ENCODE measurements around the gene KMT2C. TPM values are rescaled to one million over a fixed set of nuclear protein-coding genes. Genes with fewer than 3 reads are reported as not detected.
A peak's percentile ranks its signal among the peaks of the same experiment; 100 is the strongest.

Gene KMT2C
- total RNA-seq, 8 experiments from 2014 or later, result 27.8 to 64.0 (median 35.8) TPM

GRCh38 chr7:152180587-152180986 is 255.2 kb downstream of the KMT2C start:
- H3K27ac ChIP-seq, result no peak overlapping the region
- ATAC-seq (replicated peaks in 6 of 8), result no peak
- WGBS, 10 experiments, result 83 to 100% (median 100%) methylated on average over 1 of the region's 1 CpG; no CpG with 5 or more reads in 7 of the 10 experiments
- in situ Hi-C loops (cut with MboI; ENCODE audit: low pct_unique_long_range_greater_than_20kb in 2 of 9, low sequenced_read_pairs in 9 of 9, unreplicated experiment in 9 of 9), result no loop called here
- H3K4me1 ChIP-seq (replicated peaks in 1 of 2), result no peaks in the 10 kb centered on the region
- H3K4me3 ChIP-seq, result no peak overlapping the region

DNA sequence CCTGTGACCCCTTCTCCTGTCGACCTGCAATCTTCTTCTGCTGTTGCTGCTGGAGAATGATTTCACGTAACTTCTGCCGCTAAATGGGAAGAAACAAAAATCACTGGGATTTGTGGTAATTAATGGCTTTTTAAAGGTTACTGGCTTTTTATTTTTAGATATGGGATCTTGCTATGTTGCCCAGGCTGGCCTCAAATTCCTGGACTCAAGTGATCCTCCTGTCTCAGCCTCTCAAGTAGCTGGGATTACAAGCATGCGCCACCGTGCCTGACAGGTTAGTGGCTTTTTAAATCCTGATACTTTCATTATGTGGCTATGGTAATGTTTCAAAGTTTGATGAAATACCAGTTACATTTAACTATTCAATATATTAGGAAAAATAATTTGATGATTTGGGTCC is 255.8 kb downstream of the KMT2C start:
- no peak for ATAC-seq (replicated peaks in 6 of 8)
- 80 to 100% (median 96%) methylated on average over 1 to 5 of the region's 5 CpGs; no CpG with 5 or more reads in 4 of the 10 experiments for WGBS, 10 experiments
- Histone ChIP-seq H3K27ac (no peak overlapping the region), H3K4me3 (no peak overlapping the region), H3K4me1 (replicated peaks in 1 of 2) (no peaks in the 10 kb centered on the region)
- in situ Hi-C loops (cut with MboI; ENCODE audit: low pct_unique_long_range_greater_than_20kb in 2 of 9, low sequenced_read_pairs in 9 of 9, unreplicated experiment in 9 of 9), result no loop called here

DNA sequence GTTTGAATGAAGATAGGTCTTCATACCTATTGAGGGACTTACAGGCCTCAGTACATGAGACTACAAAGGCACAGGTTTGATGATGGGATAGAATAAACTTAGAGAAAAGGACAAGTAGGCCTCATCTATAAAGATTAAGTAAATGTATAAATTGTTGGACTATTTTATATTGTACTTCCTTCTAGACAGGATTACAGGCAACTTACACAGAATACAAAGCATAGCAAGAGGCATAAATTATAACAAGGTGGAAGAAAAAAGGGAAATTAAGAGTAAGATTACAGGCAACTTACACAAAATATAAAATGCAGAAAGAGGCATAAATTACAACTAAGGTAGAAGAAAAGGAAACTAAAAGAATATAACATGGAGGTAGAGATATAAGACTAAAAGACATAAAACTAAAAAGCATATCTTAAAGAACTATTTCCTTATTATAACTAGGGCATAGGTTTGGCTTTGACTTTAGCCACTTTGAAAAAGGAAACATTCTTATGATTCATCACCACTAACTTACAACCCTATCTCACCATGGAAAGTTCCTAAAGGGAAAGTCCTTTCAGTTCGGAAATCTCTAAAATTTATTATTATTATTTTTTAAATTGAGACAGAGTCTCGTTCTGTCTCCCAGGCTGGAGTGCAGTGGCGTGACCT is 257.3 kb downstream of the KMT2C start:
- 60 to 100% (median 97%) methylated on average over 1 to 3 of the region's 3 CpGs for WGBS, 10 experiments
- H3K4me3 ChIP-seq, result no peak overlapping the region
- H3K4me1 ChIP-seq (replicated peaks in 1 of 2), result no peaks in the 10 kb centered on the region
- no peak for ATAC-seq (replicated peaks in 6 of 8)
- H3K27ac ChIP-seq, result no peak overlapping the region
- in situ Hi-C loops (cut with MboI; ENCODE audit: low pct_unique_long_range_greater_than_20kb in 2 of 9, low sequenced_read_pairs in 9 of 9, unreplicated experiment in 9 of 9), result no loop called here

DNA sequence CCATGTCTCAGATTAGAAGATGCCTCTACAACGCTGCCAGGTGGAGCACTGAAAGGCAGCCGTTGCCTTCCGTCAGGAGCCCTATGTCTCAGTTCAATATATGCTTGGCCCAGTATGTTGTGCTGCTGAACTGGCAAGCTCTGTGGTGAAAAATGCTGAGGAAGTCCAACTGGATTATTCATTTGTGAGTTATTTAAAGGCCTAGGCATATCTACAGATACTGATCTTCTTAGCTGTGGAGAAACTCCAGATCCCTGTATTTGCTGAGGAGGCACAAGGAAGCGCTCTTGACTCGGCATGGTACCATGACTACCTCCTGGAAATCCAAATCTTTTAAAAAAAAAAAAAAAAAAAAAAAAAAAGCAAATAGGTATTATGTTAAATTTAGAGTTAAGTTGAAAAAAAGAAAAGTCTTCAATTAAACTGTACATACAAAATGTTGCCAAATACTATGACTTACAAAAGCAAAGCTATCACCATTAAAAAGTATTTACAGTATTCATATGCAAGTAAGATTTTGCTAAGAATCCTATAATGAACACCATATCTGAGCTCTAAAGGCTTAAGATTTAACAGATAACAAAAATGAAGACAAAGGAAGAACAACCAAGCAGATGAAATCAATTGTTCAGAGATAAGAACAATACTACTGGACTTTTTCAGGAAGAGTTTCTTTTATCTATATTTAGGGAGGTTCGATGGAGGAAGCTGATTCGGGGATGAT is 258.0 kb downstream of the KMT2C start:
- Histone ChIP-seq H3K4me1 (replicated peaks in 1 of 2) (no peaks in the 10 kb centered on the region), H3K4me3 (no peak overlapping the region), H3K27ac (no peak overlapping the region)
- ATAC-seq (replicated peaks in 6 of 8), result no peak
- WGBS, 10 experiments, result 91 to 100% (median 97%) methylated on average over 2 to 6 of the region's 7 CpGs
- in situ Hi-C loops (cut with MboI; ENCODE audit: low pct_unique_long_range_greater_than_20kb in 2 of 9, low sequenced_read_pairs in 9 of 9, unreplicated experiment in 9 of 9), result no loop called here

- ATAC-seq (replicated peaks in 6 of 8), result no peak
- WGBS, 10 experiments, result 92 to 100% (median 100%) methylated on average over 1 to 2 of the region's 2 CpGs; no CpG with 5 or more reads in 1 of the 10 experiments
- in situ Hi-C loops (cut with MboI; ENCODE audit: low pct_unique_long_range_greater_than_20kb in 2 of 9, low sequenced_read_pairs in 9 of 9, unreplicated experiment in 9 of 9), result no loop called here
Measured at GRCh38 chr7:152176797-152177196, 259.0 kb downstream of the KMT2C start.

GRCh38 chr7:152173372-152174070 is 262.3 kb downstream of the KMT2C start:
- in situ Hi-C loops (cut with MboI; ENCODE audit: low pct_unique_long_range_greater_than_20kb in 2 of 9, low sequenced_read_pairs in 9 of 9, unreplicated experiment in 9 of 9), result no loop called here
- no peaks in the 10 kb centered on the region for H3K4me1 ChIP-seq (replicated peaks in 1 of 2)
- ATAC-seq (replicated peaks in 6 of 8), result no peak
- 80 to 100% (median 95%) methylated on average over 1 to 5 of the region's 5 CpGs for WGBS, 10 experiments
- H3K27ac ChIP-seq, result no peak overlapping the region
- H3K4me3 ChIP-seq, result no peak overlapping the region

More at GRCh38 chr7:152176797-152177196, 259.0 kb downstream of the KMT2C start:
- no peak overlapping the region for H3K27ac ChIP-seq
- no peaks in the 10 kb centered on the region for H3K4me1 ChIP-seq (replicated peaks in 1 of 2)
- H3K4me3 ChIP-seq, result no peak overlapping the region

GRCh38 chr7:152162287-152162686 is 273.5 kb downstream of the KMT2C start:
- WGBS, 10 experiments, result 72 to 100% (median 94%) methylated on average over 1 to 5 of the region's 6 CpGs; no CpG with 5 or more reads in 1 of the 10 experiments
- in situ Hi-C loops (cut with MboI; ENCODE audit: low pct_unique_long_range_greater_than_20kb in 2 of 9, low sequenced_read_pairs in 9 of 9, unreplicated experiment in 9 of 9), result no loop called here
- Histone ChIP-seq H3K27ac (no peak overlapping the region), H3K4me3 (no peak overlapping the region), H3K4me1 (replicated peaks in 1 of 2) (no peaks in the 10 kb centered on the region)
- peak in 2 of 8 experiments; percentile 18 to 36 for ATAC-seq (replicated peaks in 6 of 8)

DNA sequence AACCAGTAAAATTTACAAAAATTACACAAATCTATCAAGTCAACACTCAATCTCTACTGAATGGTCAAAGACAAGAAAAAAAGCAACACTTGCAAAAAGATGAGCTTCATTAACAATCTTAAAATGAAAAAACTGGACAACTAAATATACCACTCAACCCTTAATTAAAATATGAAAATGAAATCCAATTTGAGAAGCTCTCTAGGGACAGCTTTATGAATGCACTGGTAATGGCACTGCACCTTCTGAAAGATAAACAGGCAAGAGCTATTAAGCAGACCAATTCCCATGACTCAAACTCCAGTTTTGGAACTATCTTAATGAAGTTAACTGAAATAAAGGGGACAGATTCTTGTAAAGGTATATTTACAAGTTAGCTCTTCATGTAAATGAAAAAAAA is 274.6 kb downstream of the KMT2C start:
- Histone ChIP-seq H3K4me1 (replicated peaks in 1 of 2) (no peaks in the 10 kb centered on the region), H3K4me3 (no peak overlapping the region), H3K27ac (no peak overlapping the region)
- in situ Hi-C loops (cut with MboI; ENCODE audit: low pct_unique_long_range_greater_than_20kb in 2 of 9, low sequenced_read_pairs in 9 of 9, unreplicated experiment in 9 of 9), result no loop called here
- no peak for ATAC-seq (replicated peaks in 6 of 8)

- in situ Hi-C loops (cut with MboI; ENCODE audit: low pct_unique_long_range_greater_than_20kb in 2 of 9, low sequenced_read_pairs in 9 of 9, unreplicated experiment in 9 of 9), result no loop called here
- no peak overlapping the region for H3K27ac ChIP-seq
- H3K4me3 ChIP-seq, result no peak overlapping the region
- H3K4me1 ChIP-seq (replicated peaks in 1 of 2), result no peaks in the 10 kb centered on the region
- ATAC-seq (replicated peaks in 6 of 8), result no peak
- WGBS, 10 experiments, result 80 to 98% (median 95%) methylated on average over 2 to 11 of the region's 11 CpGs
Measured at GRCh38 chr7:152158801-152159587, 276.8 kb downstream of the KMT2C start.

GRCh38 chr7:152152267-152152666 is 283.5 kb downstream of the KMT2C start:
- no peaks in the 10 kb centered on the region for H3K4me1 ChIP-seq (replicated peaks in 1 of 2)
- H3K4me3 ChIP-seq, result no peak overlapping the region
- no peak for ATAC-seq (replicated peaks in 6 of 8)
- 83 to 100% (median 90%) methylated on average over 1 to 3 of the region's 5 CpGs; no CpG with 5 or more reads in 5 of the 10 experiments for WGBS, 10 experiments
- in situ Hi-C loops (cut with MboI; ENCODE audit: low pct_unique_long_range_greater_than_20kb in 2 of 9, low sequenced_read_pairs in 9 of 9, unreplicated experiment in 9 of 9), result no loop called here
- H3K27ac ChIP-seq, result no peak overlapping the region

DNA sequence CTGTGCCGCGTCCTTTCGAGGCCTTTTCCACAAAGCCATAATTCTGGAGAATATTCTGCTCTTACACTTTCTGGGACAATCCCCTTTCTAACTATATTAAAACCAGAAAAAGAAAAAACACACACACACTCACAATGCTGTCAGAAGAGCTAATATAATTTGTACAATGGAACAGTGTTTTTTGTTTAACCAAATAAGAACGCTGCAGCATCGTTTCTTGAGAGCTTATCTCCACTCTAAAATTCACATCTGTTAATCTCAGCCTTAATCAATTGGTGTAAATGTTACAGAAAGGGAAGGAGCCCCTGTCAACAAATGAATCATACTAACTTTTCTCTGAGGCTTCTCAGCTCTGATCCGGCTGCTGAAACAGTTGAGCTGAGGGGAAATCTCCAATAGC is 286.4 kb downstream of the KMT2C start:
- H3K27ac ChIP-seq, result no peak overlapping the region
- no peaks in the 10 kb centered on the region for H3K4me1 ChIP-seq (replicated peaks in 1 of 2)
- H3K4me3 ChIP-seq, result no peak overlapping the region
- ATAC-seq (replicated peaks in 6 of 8), result no peak
- in situ Hi-C loops (cut with MboI; ENCODE audit: low pct_unique_long_range_greater_than_20kb in 2 of 9, low sequenced_read_pairs in 9 of 9, unreplicated experiment in 9 of 9), result no loop called here
- 80 to 100% (median 97%) methylated on average over 1 to 6 of the region's 6 CpGs; no CpG with 5 or more reads in 2 of the 10 experiments for WGBS, 10 experiments

- Histone ChIP-seq H3K27ac (no peak overlapping the region), H3K4me1 (replicated peaks in 1 of 2) (no peaks in the 10 kb centered on the region), H3K4me3 (no peak overlapping the region)
- in situ Hi-C loops (cut with MboI; ENCODE audit: low pct_unique_long_range_greater_than_20kb in 2 of 9, low sequenced_read_pairs in 9 of 9, unreplicated experiment in 9 of 9), result no loop called here
- ATAC-seq (replicated peaks in 6 of 8), result no peak
- WGBS, 10 experiments, result 66 to 100% (median 80%) methylated on average over 1 to 5 of the region's 5 CpGs; no CpG with 5 or more reads in 1 of the 10 experiments
Measured at GRCh38 chr7:152148706-152149105, 287.1 kb downstream of the KMT2C start.

All from motor neuron (in vitro differentiated cells).